Heart left ventricle (tissue), 16 donors: ENCODE results near the gene PTPRK. TPM values are rescaled to one million over a fixed set of nuclear protein-coding genes. Genes with fewer than 3 reads are reported as not detected.

ENCODE experiments used
- ATAC-seq, 4 donors: fragments of 200-7000 bp; cut with Tn5 transposase; one replicate each; pipeline ENCODE4 v1.9.1; 2020 to 2022; ENCODE audit warnings: moderate library complexity in 4 of 4, mild to moderate bottlenecking in 3 of 4, moderate number of reproducible peaks in 1 of 4
- DNase-seq, 5 donors: peaks; one replicate each; pipeline ENCODE4 v3.0.0-alpha.2; 2020
- H3K27ac ChIP-seq, 12 donors: fragments of 200-600 bp; sonication (generic) in 4 of 12; one replicate each; pipeline versions ENCODE4 v1.5.0 to v1.8.0; 2016 to 2022; ENCODE audit warnings: mild to moderate bottlenecking in 2 of 12
- H3K27me3 ChIP-seq, 9 donors: fragments of 200-600 bp; sonication (generic) in 2 of 9; one replicate each; pipeline versions ENCODE4 v1.5.1 to v1.8.0; 2016 to 2022; ENCODE audit warnings: mild to moderate bottlenecking in 3 of 9
- H3K36me3 ChIP-seq, 9 donors: fragments of 200-600 bp; sonication (generic) in 2 of 9; one replicate each; pipeline versions ENCODE4 v1.5.0 to v1.8.0; 2018 to 2022; ENCODE audit warnings: mild to moderate bottlenecking in 2 of 9
- H3K4me1 ChIP-seq, 12 donors: fragments of 200-600 bp; sonication (generic) in 4 of 12; one replicate each; pipeline versions ENCODE4 v1.5.0 to v1.8.0; 2016 to 2022; ENCODE audit warnings: mild to moderate bottlenecking in 3 of 12
- H3K4me3 ChIP-seq, 12 donors: fragments of 200-600 bp; sonication (generic) in 4 of 12; one replicate each; pipeline versions ENCODE4 v1.5.0 to v1.8.0; 2017 to 2022; ENCODE audit warnings: mild to moderate bottlenecking in 9 of 12, moderate library complexity in 4 of 12
- H3K9me3 ChIP-seq, 12 donors: fragments of 200-600 bp; sonication (generic) in 4 of 12; one replicate each; pipeline versions ENCODE4 v1.5.0 to v1.8.0; 2016 to 2022; ENCODE audit warnings: mild to moderate bottlenecking in 1 of 12
- CTCF ChIP-seq, 12 donors: fragments of 200-600 bp; sonication (generic) in 4 of 12; IDR thresholded peaks; one replicate each; pipeline versions ENCODE4 v1.5.0 to v1.8.0; 2018 to 2022; ENCODE audit warnings: antibody characterized with exemption in 12 of 12, mild to moderate bottlenecking in 5 of 12
- POLR2A ChIP-seq, 2 donors: fragments of 450-650 bp; IDR thresholded peaks; one replicate each; pipeline ENCODE4 v1.6.1; 2017; ENCODE audit warnings: antibody characterized with exemption in 2 of 2, mild to moderate bottlenecking in 2 of 2, moderate library complexity in 2 of 2
- WGBS, 4 donors: extraction: QIAGEN DNeasy Blood & Tissue Kit in 2 of 4; methylation state at CpG; one replicate each; pipeline versions ENCODE4 v1.1.5 to v1.1.7; 2013 to 2018; 5-methylcytosine and 5-hydroxymethylcytosine counted together
- intact Hi-C, 10 donors: fragments of 100-400 bp; cut with DNase I; formaldehyde crosslinking; loops; one replicate each; pipeline versions ENCODE4 v1.11.1 to v1.14.2; 2022
- polyA plus RNA-seq, 2 donors: library from polyadenylated mRNA; stranded (reverse); fragments of 200-250 nt; gene quantifications; one replicate each; pipeline ENCODE4 v1.2.3, GENCODE V29; 2013
- total RNA-seq, 9 donors: library from RNA; depleted of rRNA in 2 of 9; stranded (reverse); fragments of >200 nt in 2 of 9; fragmentation: NEBNext Ultra II Directional in 3 of 9; extraction: Animal tissue kit (Norgen Biotek cat#: 25700) in 3 of 9; gene quantifications; one replicate each; pipeline versions ENCODE4 v1.1.0 to v1.2.4, GENCODE V29; 2016 to 2023
- donor health status: ischemic (EF 13 %, LVEDD 7.1; RV severe dilation, severe dysfunction).
- donor health status: healthy with polysubstance abuse.
- donor health status: DM: no; HTN: yes; CAD: no.
- donor health status: DM: no; HTN: no; CAD: no.
- donor health status: ischemic (EF 25% LVEDD 6.9; RV normal size, moderate dysfunction).
- donor health status: ischemic (EF 25% LVEDD 5.7; RV mildly dilated, moderate dysfunction).
- donor health status: healthy.
- donor health status: DM: yes; HTN: yes; CAD: no.
- donor health status: ischemic (EF 35%, LVEDD 5.7; RV mildly dilated, moderate dysfunction).
- donor health status: nonischemic (EF 11% LVEDD 7.7; RV severe dilation, severe dysfunction).
- donor health status: DM: yes; HTN: yes; CAD: no.
- donor health status: PGD.
- donor health status: ischemic (EF 29% LVEDD 5.4; RV normal size, mild dysfunction).
- donor health status: nonischemic (EF 23%, LVEDD 6.1; RV moderate dilation, normal function).

The PTPRK gene
- total and polyA plus RNA-seq, 11 donors, result 5.4 to 50.8 (median 38.5) TPM

DNA sequence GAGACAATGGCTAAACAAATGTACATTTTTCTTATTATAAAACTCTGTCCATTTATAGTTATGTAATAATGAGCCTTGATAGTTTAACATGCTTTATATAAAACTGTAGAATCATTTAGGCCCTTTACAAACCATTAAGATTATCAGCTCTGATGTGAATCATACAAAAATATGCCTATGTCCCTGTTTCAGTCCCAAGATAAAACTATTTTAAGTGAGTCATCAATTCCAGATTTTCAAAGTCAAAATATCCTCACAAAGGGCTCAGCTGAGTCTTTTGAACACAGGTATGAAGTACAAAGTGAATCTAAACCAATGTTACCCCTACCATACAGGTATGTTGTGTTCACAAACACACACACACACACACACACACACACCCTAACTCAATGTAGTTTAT, 88.0 kb downstream of the PTPRK start:
- intact Hi-C loops, result no loop called here
- ATAC-seq (no peak), DNase-seq (no peak)
- H3K36me3 ChIP-seq, result no peaks in the 10 kb centered on the region
- H3K9me3 ChIP-seq, result no peaks in the 10 kb centered on the region
- no peak for TF ChIP-seq POLR2A (IDR thresholded peaks at IDR 0.05)
- no peak for TF ChIP-seq CTCF (IDR thresholded peaks at IDR 0.05)
- H3K27me3 ChIP-seq, result no peaks in the 10 kb centered on the region
- peaks cover 0 to 15% (median 4%) of the 10 kb centered on the region in 12 donors for H3K4me1 ChIP-seq
- H3K4me3 ChIP-seq, result no peak overlapping the region
- no peak overlapping the region for H3K27ac ChIP-seq

DNA sequence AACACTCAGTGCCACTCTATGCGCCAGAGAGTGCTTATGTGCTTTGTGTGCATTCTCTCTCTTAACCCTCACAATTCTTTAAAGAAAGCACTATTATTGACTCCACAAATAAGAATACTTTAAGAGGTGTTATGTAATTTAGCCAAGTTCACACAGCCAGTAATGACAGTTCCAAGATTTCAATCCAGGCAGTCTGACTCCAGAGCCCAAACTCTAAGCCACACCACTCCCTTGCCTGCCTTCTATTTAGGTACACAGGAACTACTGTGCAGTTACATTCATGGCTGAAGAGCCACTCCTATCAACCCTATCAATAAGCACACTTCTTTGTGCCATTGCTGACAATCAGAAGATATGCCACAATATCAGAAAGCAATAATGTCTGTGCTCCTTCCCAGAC, 93.3 kb downstream of the PTPRK start:
- Histone ChIP-seq H3K27me3 (no peaks in the 10 kb centered on the region), H3K36me3 (no peaks in the 10 kb centered on the region), H3K27ac (peak overlapping the region in 3 of 12 donors; percentile 22 to 44 (median 36)), H3K4me3 (no peak overlapping the region), H3K4me1 (peaks cover 0 to 46% (median 15%) of the 10 kb centered on the region in 12 donors), H3K9me3 (no peaks in the 10 kb centered on the region)
- TF ChIP-seq CTCF (IDR thresholded peaks at IDR 0.05) (no peak), POLR2A (IDR thresholded peaks at IDR 0.05) (no peak)
- 97 to 100% (median 100%) methylated on average over 1 of the region's 1 CpG for WGBS, 4 donors
- DNase-seq (no peak), ATAC-seq (peak in 1 of 4 donors; percentile 42)
- intact Hi-C loops, result loop anchor here in 1 of 10 donors (10.0 kb wide), 1 partner anchor 88 kb away; no protein-coding TSS in a partner anchor

DNA sequence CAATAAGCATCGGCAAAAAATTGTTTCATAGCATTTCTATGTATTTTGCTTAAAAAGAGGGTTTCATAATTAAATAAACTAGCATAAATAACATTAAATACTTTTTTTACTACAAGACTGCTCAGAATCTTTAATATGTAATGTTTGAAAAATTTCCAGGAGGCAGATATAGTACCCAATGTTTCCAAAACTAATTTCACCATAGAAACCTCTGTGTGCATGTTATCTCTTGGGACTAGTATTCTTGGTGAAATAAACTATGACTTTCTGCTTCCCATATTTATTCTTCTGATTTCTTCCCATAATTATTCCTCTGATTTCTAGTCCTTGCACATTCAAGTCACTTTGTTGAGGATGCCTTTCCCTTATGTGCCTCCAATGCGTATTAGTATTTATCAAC, 94.5 kb downstream of the PTPRK start:
- DNase-seq (no peak), ATAC-seq (peak in 1 of 4 donors; percentile 26)
- H3K36me3 ChIP-seq, result no peaks in the 10 kb centered on the region
- TF ChIP-seq CTCF (IDR thresholded peaks at IDR 0.05) (no peak), POLR2A (IDR thresholded peaks at IDR 0.05) (no peak)
- no peaks in the 10 kb centered on the region for H3K27me3 ChIP-seq
- H3K9me3 ChIP-seq, result no peaks in the 10 kb centered on the region
- peak overlapping the region in 7 of 12 donors; percentile 0 to 44 (median 20) for H3K27ac ChIP-seq
- intact Hi-C loops, result loop anchor here in 1 of 10 donors (10.0 kb wide), 1 partner anchor 89 kb away; no protein-coding TSS in a partner anchor
- WGBS, 4 donors, result 71 to 83% (median 78%) methylated on average over 2 of the region's 2 CpGs
- H3K4me3 ChIP-seq, result no peak overlapping the region
- H3K4me1 ChIP-seq, result peaks cover 0 to 51% (median 16%) of the 10 kb centered on the region in 12 donors

DNA sequence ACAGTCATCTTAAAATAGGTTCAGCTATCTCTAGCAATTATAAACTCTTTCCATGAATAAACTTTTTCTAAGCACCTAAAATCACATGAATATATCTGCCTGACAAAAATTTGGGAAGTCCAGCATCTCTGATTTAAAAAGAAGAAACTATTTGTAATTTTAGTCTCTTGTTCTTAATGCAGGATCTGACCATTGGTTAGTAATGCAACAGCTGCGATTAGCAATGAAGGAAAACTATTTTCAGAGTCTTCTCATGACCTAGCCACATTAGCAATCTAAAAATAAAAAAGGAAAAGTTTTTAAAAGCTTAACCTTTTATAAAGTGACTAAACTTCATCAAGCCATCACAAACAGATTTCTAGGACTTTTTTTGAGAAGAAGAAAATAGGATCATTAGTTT, 97.5 kb downstream of the PTPRK start:
- TF ChIP-seq POLR2A (IDR thresholded peaks at IDR 0.05), result no peak
- TF ChIP-seq CTCF (IDR thresholded peaks at IDR 0.05), result no peak
- DNase-seq (no peak), ATAC-seq (peak in 2 of 4 donors; percentile 21 to 43)
- Histone ChIP-seq H3K4me3 (no peak overlapping the region), H3K27me3 (no peaks in the 10 kb centered on the region), H3K9me3 (peaks cover 0 to 9% (median 0%) of the 10 kb centered on the region in 12 donors), H3K4me1 (peaks cover 0 to 57% (median 15%) of the 10 kb centered on the region in 12 donors), H3K27ac (peak overlapping the region in 3 of 12 donors; percentile 10 to 57 (median 26)), H3K36me3 (no peaks in the 10 kb centered on the region)
- WGBS, 4 donors, result 40 to 54% (median 41%) methylated on average over 1 of the region's 1 CpG
- intact Hi-C loops, result loop anchor here in 2 of 10 donors (5.0 to 10.0 kb wide), 2 partner anchors 86 to 92 kb away; no protein-coding TSS in a partner anchor
